ENCODE data around the gene PCTP. TPM values are rescaled to one million over a fixed set of nuclear protein-coding genes. Genes with fewer than 3 reads are reported as not detected.

The PCTP gene
- total RNA-seq, 6 donors from 2014 or later, result 13.6 to 28.3 (median 21.9) TPM

DNA sequence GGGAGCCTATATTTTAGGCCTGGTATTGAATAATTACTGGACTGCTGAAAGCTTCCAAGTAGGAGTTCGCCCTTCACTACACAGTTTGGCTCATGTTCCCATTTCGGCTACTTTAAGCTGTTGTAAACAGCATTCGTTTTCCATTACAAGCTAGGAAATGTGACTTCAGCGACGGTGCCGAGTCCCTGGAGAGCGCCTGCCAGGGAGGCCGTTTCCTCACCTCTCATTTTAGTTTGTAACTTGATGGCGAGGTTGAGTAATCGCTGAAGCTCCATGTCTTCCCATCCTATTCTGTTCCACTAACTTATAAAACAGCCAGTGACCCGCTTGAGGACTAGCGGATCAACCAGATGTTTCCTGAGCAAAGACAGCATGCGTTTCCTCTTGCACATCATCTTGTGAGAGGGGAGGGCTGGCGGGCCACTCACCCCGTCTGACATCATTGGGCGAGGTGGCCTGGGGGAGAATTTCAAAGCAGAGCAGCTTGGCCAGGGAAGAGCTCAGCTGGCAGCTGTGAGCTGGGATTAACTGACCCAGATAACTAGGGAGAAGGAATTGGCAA is 32.9 kb downstream of the PCTP start:
- Histone ChIP-seq H3K27ac (peak overlapping the region in 3 of 4 donors; percentile 50 to 64 (median 55)), H3K9me3 (no peaks in the 10 kb centered on the region), H3K36me3 (peaks cover 0 to 2% (median 0%) of the 10 kb centered on the region in 4 donors), H3K27me3 (no peaks in the 10 kb centered on the region), H3K4me3 (no peak overlapping the region), H3K4me1 (peaks cover 0 to 5% (median 0%) of the 10 kb centered on the region in 4 donors)
- ATAC-seq (ENCODE audit: low FRiP score in 2 of 2) (peak; percentile 80 to 96), DNase-seq (peak; percentile 35 to 39)
- TF ChIP-seq POLR2A (IDR thresholded peaks at IDR 0.05) (no peak), EP300 (IDR thresholded peaks at IDR 0.05) (peak in 2 of 4 donors; percentile 15 to 58), POLR2AphosphoS5 (IDR thresholded peaks at IDR 0.05) (peak; percentile 35 to 74)
- TF ChIP-seq, protein P1, sequence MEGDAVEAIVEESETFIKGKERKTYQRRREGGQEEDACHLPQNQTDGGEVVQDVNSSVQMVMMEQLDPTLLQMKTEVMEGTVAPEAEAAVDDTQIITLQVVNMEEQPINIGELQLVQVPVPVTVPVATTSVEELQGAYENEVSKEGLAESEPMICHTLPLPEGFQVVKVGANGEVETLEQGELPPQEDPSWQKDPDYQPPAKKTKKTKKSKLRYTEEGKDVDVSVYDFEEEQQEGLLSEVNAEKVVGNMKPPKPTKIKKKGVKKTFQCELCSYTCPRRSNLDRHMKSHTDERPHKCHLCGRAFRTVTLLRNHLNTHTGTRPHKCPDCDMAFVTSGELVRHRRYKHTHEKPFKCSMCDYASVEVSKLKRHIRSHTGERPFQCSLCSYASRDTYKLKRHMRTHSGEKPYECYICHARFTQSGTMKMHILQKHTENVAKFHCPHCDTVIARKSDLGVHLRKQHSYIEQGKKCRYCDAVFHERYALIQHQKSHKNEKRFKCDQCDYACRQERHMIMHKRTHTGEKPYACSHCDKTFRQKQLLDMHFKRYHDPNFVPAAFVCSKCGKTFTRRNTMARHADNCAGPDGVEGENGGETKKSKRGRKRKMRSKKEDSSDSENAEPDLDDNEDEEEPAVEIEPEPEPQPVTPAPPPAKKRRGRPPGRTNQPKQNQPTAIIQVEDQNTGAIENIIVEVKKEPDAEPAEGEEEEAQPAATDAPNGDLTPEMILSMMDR (IDR thresholded peaks at IDR 0.05), result no peak
- WGBS, 2 donors, result 47 to 64% methylated on average over 16 of the region's 16 CpGs

DNA sequence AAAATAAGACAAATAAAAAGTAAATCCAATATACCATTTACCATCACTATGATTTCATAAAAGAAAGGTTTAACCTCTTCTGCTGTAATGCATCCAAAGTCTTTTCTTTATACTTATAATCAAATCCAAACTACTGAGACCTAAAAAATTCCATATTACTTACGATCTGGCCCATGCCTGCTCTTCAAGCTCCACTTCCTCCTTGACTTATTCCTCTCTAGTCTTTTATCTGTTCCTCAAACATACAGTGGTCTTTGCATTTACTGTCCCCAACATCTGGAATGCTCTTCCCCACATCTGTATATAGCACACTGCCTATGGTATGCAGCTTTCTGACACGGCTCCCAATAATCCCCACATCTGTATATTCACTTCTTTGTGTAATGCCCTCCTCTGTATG is 33.8 kb downstream of the PCTP start:
- H3K27ac ChIP-seq, result no peak overlapping the region
- ATAC-seq (ENCODE audit: low FRiP score in 2 of 2), result no peak

DNA sequence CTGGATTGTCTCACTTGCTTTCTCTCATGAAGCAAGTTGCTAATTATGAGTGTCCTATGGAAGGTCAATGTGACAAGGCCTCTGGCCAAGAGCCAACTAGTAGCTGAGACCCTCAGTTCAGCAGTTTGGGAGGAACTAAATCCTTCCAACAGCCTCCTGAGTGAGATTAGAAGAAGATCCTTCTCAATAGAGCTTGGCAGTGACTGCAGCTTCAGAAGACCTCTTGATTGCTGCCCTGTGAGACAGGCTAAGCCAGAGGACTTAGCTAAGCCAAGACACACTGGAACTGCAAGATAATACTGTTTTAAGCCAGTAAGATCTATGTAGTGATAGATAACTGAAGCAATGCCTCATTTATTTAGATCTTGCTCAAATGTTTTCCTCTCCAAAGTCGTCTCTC is 34.3 kb downstream of the PCTP start:
- no peaks in the 10 kb centered on the region for H3K9me3 ChIP-seq
- H3K36me3 ChIP-seq, result no peaks in the 10 kb centered on the region
- no peak overlapping the region for H3K27ac ChIP-seq
- no peak for DNase-seq
- 55 to 86% methylated on average over 1 of the region's 1 CpG for WGBS, 2 donors
- TF ChIP-seq EP300 (IDR thresholded peaks at IDR 0.05), result no peak
- TF ChIP-seq POLR2A (IDR thresholded peaks at IDR 0.05), result no peak
- TF ChIP-seq, protein P1 (IDR thresholded peaks at IDR 0.05), result no peak
- no peak for TF ChIP-seq POLR2AphosphoS5 (IDR thresholded peaks at IDR 0.05)
- H3K27me3 ChIP-seq, result no peaks in the 10 kb centered on the region
- peaks cover 0 to 5% (median 0%) of the 10 kb centered on the region in 4 donors for H3K4me1 ChIP-seq
- no peak overlapping the region for H3K4me3 ChIP-seq
- no peak for ATAC-seq (ENCODE audit: low FRiP score in 2 of 2)

More for the DNA sequence above, 33.8 kb downstream of the PCTP start:
- Histone ChIP-seq H3K4me1 (peaks cover 0 to 5% (median 0%) of the 10 kb centered on the region in 4 donors), H3K9me3 (no peaks in the 10 kb centered on the region), H3K36me3 (no peaks in the 10 kb centered on the region), H3K4me3 (no peak overlapping the region), H3K27me3 (no peaks in the 10 kb centered on the region)
- WGBS, 2 donors, result 52 to 80% methylated on average over 2 of the region's 2 CpGs
- DNase-seq, result no peak
- TF ChIP-seq EP300 (IDR thresholded peaks at IDR 0.05), result no peak
- TF ChIP-seq, protein P1 (IDR thresholded peaks at IDR 0.05), result no peak
- TF ChIP-seq POLR2AphosphoS5 (IDR thresholded peaks at IDR 0.05), result no peak
- no peak for TF ChIP-seq POLR2A (IDR thresholded peaks at IDR 0.05)

DNA sequence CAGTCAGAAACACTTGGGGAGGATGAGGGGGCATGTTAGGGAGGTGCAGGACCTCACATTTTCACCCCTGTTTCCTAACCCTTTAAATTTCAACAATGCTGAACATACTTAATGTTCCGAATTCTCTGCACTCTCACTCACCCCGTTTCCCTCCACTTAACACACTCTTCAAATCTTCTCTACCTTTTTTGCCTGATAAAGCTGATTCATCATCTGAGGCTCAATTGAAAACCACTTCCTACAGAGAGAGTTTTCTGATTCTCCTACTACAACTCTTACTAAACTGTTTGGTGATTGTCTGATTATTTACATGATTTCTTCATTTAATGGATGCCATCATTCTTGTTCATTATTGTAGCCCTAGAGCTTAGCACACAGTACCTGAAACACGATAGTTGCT is 42.4 kb downstream of the PCTP start:
- no peak for ATAC-seq (ENCODE audit: low FRiP score in 2 of 2)
- Histone ChIP-seq H3K36me3 (no peaks in the 10 kb centered on the region), H3K27ac (no peak overlapping the region), H3K4me3 (no peak overlapping the region), H3K27me3 (no peaks in the 10 kb centered on the region), H3K4me1 (no peaks in the 10 kb centered on the region), H3K9me3 (no peaks in the 10 kb centered on the region)
- 73 to 78% methylated on average over 3 of the region's 3 CpGs for WGBS, 2 donors
- DNase-seq, result no peak
- TF ChIP-seq EP300 (IDR thresholded peaks at IDR 0.05) (no peak), POLR2A (IDR thresholded peaks at IDR 0.05) (no peak), POLR2AphosphoS5 (IDR thresholded peaks at IDR 0.05) (no peak)
- TF ChIP-seq, protein P1 (IDR thresholded peaks at IDR 0.05), result no peak

Measured in upper lobe of left lung (tissue), 6 donors.